ENCODE measurements around the gene SOX10. TPM values are rescaled to one million over a fixed set of nuclear protein-coding genes. Genes with fewer than 3 reads are reported as not detected.

The SOX10 gene
- total RNA-seq, 1 experiment from 2014 or later: not detected

Other genes with a start within 250 kb of the SOX10 start
- gene GCAT, start 176.6 kb downstream of the SOX10 start, total RNA-seq (2014; rRNA removed; shearing (Covaris generic); ENCODE audit: low replicate concordance): 36.6 and 87.8 TPM in 2 replicates
- gene GALR3, start 161.2 kb downstream of the SOX10 start, total RNA-seq (2014; rRNA removed; shearing (Covaris generic); ENCODE audit: low replicate concordance): not detected in 2 replicates
- 25.6 and 30.1 TPM in 2 replicates for gene ANKRD54, start 140.2 kb downstream of the SOX10 start, total RNA-seq (2014; rRNA removed; shearing (Covaris generic); ENCODE audit: low replicate concordance)
- gene EIF3L, start 135.1 kb downstream of the SOX10 start, total RNA-seq (2014; rRNA removed; shearing (Covaris generic); ENCODE audit: low replicate concordance): 363 and 488 TPM in 2 replicates
- gene MICALL1, start 78.3 kb downstream of the SOX10 start, total RNA-seq (2014; rRNA removed; shearing (Covaris generic); ENCODE audit: low replicate concordance): 14.3 and 25.2 TPM in 2 replicates
- gene C22orf23, start 31.0 kb downstream of the SOX10 start, total RNA-seq (2014; rRNA removed; shearing (Covaris generic); ENCODE audit: low replicate concordance): not detected in 2 replicates
- gene POLR2F, start 30.9 kb downstream of the SOX10 start, total RNA-seq (2014; rRNA removed; shearing (Covaris generic); ENCODE audit: low replicate concordance): 41.9 and 189 TPM in 2 replicates
- gene PICK1, start 72.8 kb upstream of the SOX10 start, total RNA-seq (2014; rRNA removed; shearing (Covaris generic); ENCODE audit: low replicate concordance): 11.0 and 29.2 TPM in 2 replicates
- not detected in 2 replicates for gene SLC16A8, start 99.6 kb upstream of the SOX10 start, total RNA-seq (2014; rRNA removed; shearing (Covaris generic); ENCODE audit: low replicate concordance)
- gene BAIAP2L2, start 126.1 kb upstream of the SOX10 start, total RNA-seq (2014; rRNA removed; shearing (Covaris generic); ENCODE audit: low replicate concordance): 0.22 and 0.43 TPM in 2 replicates
- gene PLA2G6, start 197.3 kb upstream of the SOX10 start, total RNA-seq (2014; rRNA removed; shearing (Covaris generic); ENCODE audit: low replicate concordance): 76.6 and 88.0 TPM in 2 replicates
- gene MAFF, start 217.4 kb upstream of the SOX10 start, total RNA-seq (2014; rRNA removed; shearing (Covaris generic); ENCODE audit: low replicate concordance): 2.9 and 9.0 TPM in 2 replicates

All from Karpas-422 (cell line).